Lower leg skin (tissue), 3 donors: ENCODE measurements around the gene FRS2.

Source experiments
- CTCF ChIP-seq, 3 donors: fragments of 450-650 bp; IDR thresholded peaks; one replicate each; pipeline ENCODE4 v1.5.1; 2016; ENCODE audit warnings: antibody characterized with exemption in 3 of 3, mild to moderate bottlenecking in 3 of 3, moderate library complexity in 2 of 3
- POLR2A ChIP-seq, 2 donors: fragments of 450-650 bp; IDR thresholded peaks; one replicate each; pipeline ENCODE4 v1.6.1; 2016 to 2017; ENCODE audit warnings: antibody characterized with exemption in 2 of 2, mild to moderate bottlenecking in 1 of 2, moderate library complexity in 1 of 2

- TF ChIP-seq CTCF (IDR thresholded peaks at IDR 0.05) (no peak), POLR2A (IDR thresholded peaks at IDR 0.05) (no peak)
Measured at GRCh38 chr12:69533844-69534243, 63.7 kb downstream of the FRS2 start.
